GM18502 (cell line): ENCODE measurements around the gene OR4K15.
"Not testable (repeated sequence)": the region's sequence is repeated elsewhere in the genome, so short reads cannot be mapped to it uniquely, and the experiment has no call there.

Experiments
- ATAC-seq: cut with Tn5 transposase; IDR thresholded peaks from one replicate; pipeline ENCODE4 v1.9.1; 2021; ENCODE audit warnings: mild to moderate bottlenecking; ENCODE audit not compliant: unreplicated experiment, poor library complexity

OR4K15 gene, protein sequence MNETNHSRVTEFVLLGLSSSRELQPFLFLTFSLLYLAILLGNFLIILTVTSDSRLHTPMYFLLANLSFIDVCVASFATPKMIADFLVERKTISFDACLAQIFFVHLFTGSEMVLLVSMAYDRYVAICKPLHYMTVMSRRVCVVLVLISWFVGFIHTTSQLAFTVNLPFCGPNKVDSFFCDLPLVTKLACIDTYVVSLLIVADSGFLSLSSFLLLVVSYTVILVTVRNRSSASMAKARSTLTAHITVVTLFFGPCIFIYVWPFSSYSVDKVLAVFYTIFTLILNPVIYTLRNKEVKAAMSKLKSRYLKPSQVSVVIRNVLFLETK

GRCh38 chr14:19975291-19975690 lies at the start of gene OR4K15:
OR4K15 (plus strand) TSS chr14:19975591; CDS start chr14:19975591, 0 bp downstream.
- no peak for ATAC-seq

GRCh38 chr14:19930617-19931016 lies 44.8 kb upstream of the OR4K15 start, which contains the start of gene OR4K1:
OR4K1 (plus strand) TSS chr14:19930917; CDS start chr14:19935667, 4,750 bp downstream.
- no peak for ATAC-seq

DNA sequence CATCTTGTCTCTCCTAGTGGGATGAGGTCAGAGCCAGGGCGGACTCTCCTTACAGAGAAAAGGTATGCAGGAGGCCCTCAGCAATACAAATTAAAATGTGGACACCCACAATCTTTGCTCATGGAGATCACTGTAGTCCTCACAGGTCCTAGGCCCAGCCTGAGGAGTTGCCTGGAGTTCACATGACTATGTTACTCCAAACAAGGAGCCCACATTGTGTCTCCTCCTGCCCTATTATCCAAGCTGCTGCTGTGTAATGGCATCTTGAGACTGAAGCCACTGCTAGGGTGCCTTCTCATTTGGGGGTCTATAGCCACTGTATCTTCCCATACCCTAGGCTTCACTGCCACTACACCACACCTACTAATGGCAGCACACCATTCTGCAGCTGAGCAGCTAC lies 33.7 kb upstream of the OR4K15 start:
- no peak for ATAC-seq

DNA sequence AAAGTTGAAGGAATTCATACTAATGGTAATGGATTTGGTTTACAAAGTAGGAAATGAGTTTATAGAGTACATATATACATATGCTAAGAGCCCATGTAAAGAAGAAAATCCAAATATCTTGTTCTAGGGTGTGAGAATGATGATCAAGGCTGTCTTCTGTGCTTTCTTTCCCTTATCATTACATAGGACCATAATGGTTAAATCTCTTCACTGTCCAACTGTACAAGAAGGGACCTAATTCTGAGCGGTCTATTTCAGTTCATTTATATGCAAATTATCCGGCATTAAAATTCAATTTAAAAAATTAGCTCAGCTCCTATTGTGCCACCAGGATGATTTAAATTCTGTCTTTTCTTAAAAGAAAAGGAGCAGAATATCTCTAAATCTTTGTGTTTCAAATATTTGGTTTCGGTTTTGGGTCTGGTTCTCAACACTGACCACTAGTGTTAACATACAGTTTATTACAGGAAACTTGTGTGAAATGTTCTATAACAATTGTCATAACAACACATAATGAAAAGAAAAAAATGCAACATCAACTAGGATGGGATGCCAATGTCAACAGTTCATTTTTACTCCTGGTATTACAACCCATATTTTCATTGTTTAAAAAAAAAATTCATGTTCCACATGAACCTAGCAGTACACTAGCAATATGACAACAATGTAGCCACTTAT lies 27.8 kb upstream of the OR4K15 start:
- ATAC-seq: no peak

DNA sequence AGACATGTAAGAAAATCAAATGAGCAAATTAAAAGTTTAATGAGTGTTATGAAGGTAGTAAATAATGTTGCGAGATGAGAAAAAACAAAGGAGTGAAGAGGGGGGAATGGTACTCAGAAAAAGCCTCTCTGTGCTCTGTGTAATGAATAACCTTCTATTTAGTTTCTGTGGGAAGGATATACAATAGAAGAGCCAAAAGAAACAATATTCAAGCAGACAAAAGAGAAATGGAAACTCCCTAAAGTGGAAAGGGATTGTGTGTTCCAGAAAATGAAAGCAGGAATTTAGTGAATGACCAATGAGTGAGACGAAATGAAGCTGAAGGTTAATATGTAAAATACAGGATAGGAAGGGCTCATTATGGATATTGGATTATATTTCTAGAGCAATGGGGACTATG lies 26.2 kb upstream of the OR4K15 start:
- ATAC-seq: no peak

GRCh38 chr14:19969735-19970134 lies 5.7 kb upstream of the OR4K15 start:
- not testable (repeated sequence) for ATAC-seq

DNA sequence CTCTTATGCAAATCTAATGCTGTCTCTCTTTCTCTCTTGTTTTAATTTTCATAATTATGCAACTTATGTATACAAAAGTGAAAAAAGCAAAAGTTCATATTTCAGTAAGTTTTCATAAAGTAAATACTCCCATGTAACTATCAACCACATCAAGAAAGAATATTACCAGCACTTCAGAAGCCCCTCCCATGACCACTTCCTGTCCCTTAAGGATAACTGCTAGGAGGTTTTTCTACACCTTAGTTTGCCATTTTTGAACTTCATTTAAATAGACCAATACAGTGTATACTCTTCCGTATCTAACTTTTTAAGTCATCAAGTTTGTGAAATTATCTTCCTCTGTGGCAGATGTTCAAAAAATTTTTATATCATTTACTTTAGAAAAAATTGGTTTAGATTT lies 547 bp upstream of the OR4K15 start:
- no peak for ATAC-seq

DNA sequence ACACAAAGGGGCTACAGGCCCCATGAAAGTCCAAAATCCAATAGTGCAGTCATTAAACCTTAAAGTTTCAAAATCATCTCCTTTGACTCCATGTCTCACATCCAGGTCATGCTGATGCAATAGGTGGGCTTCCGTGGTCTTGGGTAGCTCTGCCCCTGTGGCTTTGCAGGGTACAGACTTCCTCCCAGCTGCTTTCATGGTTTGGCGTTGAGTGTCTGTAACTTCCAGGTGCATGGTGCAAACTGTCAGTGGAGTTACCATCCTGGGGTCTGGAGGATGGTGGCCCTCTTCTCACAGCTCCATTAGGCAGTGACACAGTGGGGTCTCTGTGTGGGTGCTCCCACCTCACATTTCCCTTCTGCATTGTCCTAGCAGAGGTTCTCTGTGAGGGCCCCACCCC lies 18.0 kb downstream of the OR4K15 start:
- ATAC-seq: no peak

- ATAC-seq: no peak
These were observed 26.5 kb downstream of the OR4K15 start, which contains the start of gene OR4Q2 for GRCh38 chr14:20001863-20002262. OR4Q2 (plus strand) TSS chr14:20002163.

DNA sequence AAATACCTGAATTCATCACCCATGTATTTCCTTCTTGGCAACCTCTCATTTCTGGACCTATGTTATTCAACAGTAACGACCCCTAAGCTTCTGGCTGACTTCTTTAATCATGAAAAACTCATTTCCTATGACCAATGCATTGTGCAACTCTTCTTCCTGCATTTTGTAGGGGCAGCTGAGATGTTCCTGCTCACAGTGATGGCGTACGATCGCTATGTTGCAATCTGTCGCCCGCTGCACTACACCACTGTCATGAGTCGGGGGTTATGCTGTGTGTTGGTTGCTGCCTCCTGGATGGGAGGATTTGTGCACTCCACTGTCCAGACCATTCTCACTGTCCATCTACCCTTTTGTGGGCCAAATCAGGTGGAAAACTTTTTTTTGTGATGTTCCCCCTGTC lies 26.9 kb downstream of the OR4K15 start:
- ATAC-seq: no peak

DNA sequence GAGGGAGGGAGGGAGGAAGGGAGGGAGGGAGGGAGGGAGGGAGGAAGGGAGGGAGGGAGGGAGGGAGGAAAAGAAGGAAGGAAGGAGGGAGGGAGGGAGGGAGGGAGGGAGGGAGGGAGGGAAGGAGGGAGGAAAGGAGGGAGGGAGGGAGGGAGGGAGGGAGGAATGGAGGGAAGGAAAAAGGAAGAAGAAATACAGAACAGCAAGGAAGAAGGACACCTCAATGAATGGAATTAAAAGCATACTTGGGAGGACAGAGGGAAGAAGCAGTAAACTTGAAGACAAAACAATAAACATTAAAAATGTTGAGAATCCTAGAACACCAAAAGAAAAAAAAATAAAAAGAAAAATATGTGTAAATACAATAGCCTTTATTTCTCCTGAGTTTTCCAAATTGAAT lies 32.8 kb downstream of the OR4K15 start:
- no peak for ATAC-seq

DNA sequence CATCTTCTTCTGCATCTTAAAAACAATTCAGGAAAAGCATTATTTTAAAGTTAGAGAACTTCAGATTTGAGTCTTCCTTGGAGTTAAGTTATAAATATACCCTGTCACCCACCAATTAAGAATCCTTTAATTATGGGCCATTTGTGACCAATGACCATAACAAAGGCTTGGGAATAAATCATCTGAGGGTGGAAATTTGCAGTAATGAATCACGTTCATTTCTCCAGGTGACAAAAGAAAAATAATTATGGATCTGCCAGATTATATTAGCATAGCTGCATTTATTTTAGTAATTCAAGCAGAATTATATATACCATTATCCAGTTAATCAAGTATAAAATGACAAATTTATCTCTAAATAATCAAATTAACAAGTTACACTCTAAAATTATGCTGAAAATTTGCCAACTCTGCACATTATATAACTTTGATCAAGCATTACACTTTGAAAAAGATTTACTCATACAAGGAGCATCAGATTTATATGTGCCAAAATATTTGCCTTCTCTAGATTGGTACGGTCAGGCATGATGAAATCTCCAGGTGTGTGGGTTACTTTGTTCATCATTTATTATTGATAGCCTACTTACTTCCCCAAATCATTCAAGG lies 44.0 kb downstream of the OR4K15 start, which contains the start of gene OR4K14:
OR4K14 (minus strand) TSS at position 51 of the 609 bp plus-strand sequence. CDS start 4,114 bp downstream, outside the sequence.
- ATAC-seq: no peak
